Measurements from ENCODE around the gene WDR33. TPM values are rescaled to one million over a fixed set of nuclear protein-coding genes. Genes with fewer than 3 reads are reported as not detected.

WDR33 gene
- total RNA-seq, 1 donor from 2014 or later = 55.4 TPM

GRCh38 chr2:127852388-127852787, 41.4 kb upstream of the WDR33 start:
- no peak for ATAC-seq
- Histone ChIP-seq H3K9me3 (no peaks in the 10 kb centered on the region), H3K4me3 (no peak overlapping the region), H3K36me3 (peaks cover 60% of the 10 kb centered on the region), H3K4me1 (peaks cover 20% of the 10 kb centered on the region), H3K27ac (no peak overlapping the region), H3K27me3 (ENCODE audit: low read depth) (no peaks in the 10 kb centered on the region)
- no peak for DNase-seq
- intact Hi-C loops (cut with DNase I) = no loop called here
- TF ChIP-seq CTCF (IDR thresholded peaks at IDR 0.05) = no peak

- DNase-seq (no peak), ATAC-seq (no peak)
- no peaks in the 10 kb centered on the region for H3K9me3 ChIP-seq
- intact Hi-C loops (cut with DNase I) = no loop called here
- H3K4me1 ChIP-seq = no peaks in the 10 kb centered on the region
- no peaks in the 10 kb centered on the region for H3K27me3 ChIP-seq (ENCODE audit: low read depth)
- H3K4me3 ChIP-seq = no peak overlapping the region
- no peak for TF ChIP-seq CTCF (IDR thresholded peaks at IDR 0.05)
- no peak overlapping the region for H3K27ac ChIP-seq
- peaks cover 83% of the 10 kb centered on the region for H3K36me3 ChIP-seq
Observed at GRCh38 chr2:127847931-127848330, 37.0 kb upstream of the WDR33 start.

- peaks cover 53% of the 10 kb centered on the region for H3K36me3 ChIP-seq
- no peak for TF ChIP-seq CTCF (IDR thresholded peaks at IDR 0.05)
- no peaks in the 10 kb centered on the region for H3K9me3 ChIP-seq
- H3K4me3 ChIP-seq = no peak overlapping the region
- no peak overlapping the region for H3K27ac ChIP-seq
- ATAC-seq (no peak), DNase-seq (no peak)
- no peaks in the 10 kb centered on the region for H3K4me1 ChIP-seq
- intact Hi-C loops (cut with DNase I) = no loop called here
- H3K27me3 ChIP-seq (ENCODE audit: low read depth) = no peaks in the 10 kb centered on the region
Observed at GRCh38 chr2:127844973-127845372, 34.0 kb upstream of the WDR33 start.

- H3K36me3 ChIP-seq = peaks cover 40% of the 10 kb centered on the region
- ATAC-seq (no peak), DNase-seq (no peak)
- intact Hi-C loops (cut with DNase I) = no loop called here
- H3K4me3 ChIP-seq = no peak overlapping the region
- TF ChIP-seq CTCF (IDR thresholded peaks at IDR 0.05) = no peak
- H3K27me3 ChIP-seq (ENCODE audit: low read depth) = no peaks in the 10 kb centered on the region
- no peaks in the 10 kb centered on the region for H3K4me1 ChIP-seq
- no peaks in the 10 kb centered on the region for H3K9me3 ChIP-seq
- no peak overlapping the region for H3K27ac ChIP-seq
Observed at GRCh38 chr2:127843677-127844076, 32.7 kb upstream of the WDR33 start.

GRCh38 chr2:127841466-127842178, 30.7 kb upstream of the WDR33 start:
- Histone ChIP-seq H3K27ac (no peak overlapping the region), H3K36me3 (peaks cover 20% of the 10 kb centered on the region), H3K4me1 (no peaks in the 10 kb centered on the region), H3K27me3 (ENCODE audit: low read depth) (no peaks in the 10 kb centered on the region), H3K4me3 (no peak overlapping the region), H3K9me3 (no peaks in the 10 kb centered on the region)
- intact Hi-C loops (cut with DNase I) = no loop called here
- ATAC-seq (no peak), DNase-seq (no peak)
- no peak for TF ChIP-seq CTCF (IDR thresholded peaks at IDR 0.05)
